NCI-H526 treated with DMSO at 0.1 percent for 48 hours (cell line): Measurements from ENCODE around the gene MTCP1.

Experiments
- DNase-seq: peaks from one replicate; lab custom pipeline; 2025; lab: John Stamatoyannopoulos, UW

The MTCP1 gene

GRCh38 chrX:155070975-155071693 is at the start of gene MTCP1, which contains the start of the genes BRCC3 and CMC4:
TSS of gene MTCP1 (minus strand) at chrX:155071136. CDS start at chrX:155066010, 5,126 bp downstream.
TSS of gene BRCC3 (plus strand) at chrX:155071508. CDS start at chrX:155071528, 20 bp downstream.
TSS of gene CMC4 (minus strand) at chrX:155071136. CDS start at chrX:155064023, 7,113 bp downstream.
- peak; percentile 92 for DNase-seq

GRCh38 chrX:155115174-155115819 is 44.4 kb upstream of the MTCP1 start:
- no peak for DNase-seq

GRCh38 chrX:155113097-155113496 is 42.2 kb upstream of the MTCP1 start:
- DNase-seq = no peak

GRCh38 chrX:155112171-155112570 is 41.2 kb upstream of the MTCP1 start:
- DNase-seq = no peak

GRCh38 chrX:155108427-155108826 is 37.5 kb upstream of the MTCP1 start:
- no peak for DNase-seq

GRCh38 chrX:155105919-155106318 is 35.0 kb upstream of the MTCP1 start:
- no peak for DNase-seq

GRCh38 chrX:155094468-155095061 is 23.6 kb upstream of the MTCP1 start:
- peak; percentile 56 for DNase-seq

GRCh38 chrX:155086961-155087735 is 16.2 kb upstream of the MTCP1 start:
- DNase-seq = no peak

- DNase-seq = no peak
Observed at GRCh38 chrX:155086202-155086840, 15.4 kb upstream of the MTCP1 start.

GRCh38 chrX:155071694-155072280 is 851 bp upstream of the MTCP1 start:
- DNase-seq = no peak

GRCh38 chrX:155070663-155070974 is 317 bp downstream of the MTCP1 start:
- no peak for DNase-seq

GRCh38 chrX:155070038-155070437 is 898 bp downstream of the MTCP1 start:
- peak; percentile 47 for DNase-seq

- DNase-seq = no peak
Observed at GRCh38 chrX:155069414-155069813, 1.5 kb downstream of the MTCP1 start.

- no peak for DNase-seq
Observed at GRCh38 chrX:155068165-155068564, 2.8 kb downstream of the MTCP1 start.

GRCh38 chrX:155065035-155065734 is 5.8 kb downstream of the MTCP1 start:
- no peak for DNase-seq

GRCh38 chrX:155061760-155062159 is 9.2 kb downstream of the MTCP1 start:
- no peak for DNase-seq

GRCh38 chrX:155056877-155057792 is 13.8 kb downstream of the MTCP1 start:
- peak; percentile 29 for DNase-seq

- DNase-seq = no peak
Observed at GRCh38 chrX:155056471-155056870, 14.5 kb downstream of the MTCP1 start.

GRCh38 chrX:155055494-155055893 is 15.4 kb downstream of the MTCP1 start:
- DNase-seq = no peak

GRCh38 chrX:155054255-155054654 is 16.7 kb downstream of the MTCP1 start:
- DNase-seq = no peak
